Activated CD4-positive, CD25-positive, alpha-beta regulatory T cell (primary cell): Measurements from ENCODE around the gene RAD18.

Source experiments
- DNase-seq, 4 experiments: peaks; one replicate each; lab custom pipeline; 2025; lab: John Stamatoyannopoulos, UW

RAD18 gene

GRCh38 chr3:8864402-8865350 is 98.6 kb downstream of the RAD18 start:
- no peak for DNase-seq

DNA sequence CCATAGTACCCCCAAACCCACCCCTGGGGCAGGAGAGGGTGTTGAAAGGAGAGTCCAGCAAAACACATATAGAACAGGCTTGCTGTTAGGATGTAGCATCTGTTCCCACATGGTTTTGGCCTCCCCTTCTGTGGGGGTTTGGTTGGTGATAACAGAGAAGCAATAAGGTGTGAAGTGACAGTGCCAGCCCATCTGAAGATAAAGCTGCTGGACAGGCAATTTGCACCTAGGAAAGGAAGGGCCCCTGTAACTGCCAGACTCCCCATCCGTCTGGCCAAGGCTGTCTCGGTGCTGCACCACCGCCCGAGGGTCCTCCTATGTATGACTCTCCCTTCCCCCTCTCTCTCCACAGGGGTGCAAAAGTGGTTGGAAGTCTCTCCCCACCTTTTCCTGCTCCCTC is 99.4 kb downstream of the RAD18 start:
- DNase-seq: no peak

DNA sequence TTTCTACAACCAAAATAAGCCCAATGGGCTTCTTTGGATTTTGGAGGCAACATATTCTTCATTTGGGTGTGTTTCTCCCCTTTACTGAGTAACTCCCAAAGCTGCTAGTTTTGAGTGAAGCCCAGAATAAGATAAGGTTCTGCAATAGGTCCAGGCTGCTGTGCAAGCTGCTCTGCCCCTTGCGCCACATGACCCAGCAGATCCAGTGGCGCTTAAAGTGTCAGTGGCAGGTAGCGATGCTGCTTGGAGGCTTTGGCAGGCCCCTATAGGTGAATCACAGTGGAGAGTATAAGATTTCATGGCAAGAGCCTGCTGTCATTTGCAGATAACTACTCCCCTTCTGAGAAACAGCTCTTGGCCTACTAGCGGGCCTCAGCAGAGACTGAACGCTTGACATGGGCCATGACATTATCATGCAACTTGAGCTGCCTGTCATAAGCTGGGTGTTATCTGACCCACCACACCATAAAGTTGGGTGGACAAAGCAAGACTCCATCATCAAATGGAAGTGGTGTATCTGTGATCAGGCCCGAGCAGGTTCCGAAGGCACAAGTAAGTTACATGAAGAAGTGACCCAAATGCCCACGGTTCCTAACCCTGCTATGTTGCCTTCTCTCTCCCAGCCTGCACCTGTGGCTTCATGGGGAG is 105.4 kb downstream of the RAD18 start:
- DNase-seq: no peak

- DNase-seq: no peak
Observed at GRCh38 chr3:8856721-8857120, 106.6 kb downstream of the RAD18 start.

- DNase-seq: no peak
Observed at GRCh38 chr3:8856071-8856470, 107.2 kb downstream of the RAD18 start.

DNA sequence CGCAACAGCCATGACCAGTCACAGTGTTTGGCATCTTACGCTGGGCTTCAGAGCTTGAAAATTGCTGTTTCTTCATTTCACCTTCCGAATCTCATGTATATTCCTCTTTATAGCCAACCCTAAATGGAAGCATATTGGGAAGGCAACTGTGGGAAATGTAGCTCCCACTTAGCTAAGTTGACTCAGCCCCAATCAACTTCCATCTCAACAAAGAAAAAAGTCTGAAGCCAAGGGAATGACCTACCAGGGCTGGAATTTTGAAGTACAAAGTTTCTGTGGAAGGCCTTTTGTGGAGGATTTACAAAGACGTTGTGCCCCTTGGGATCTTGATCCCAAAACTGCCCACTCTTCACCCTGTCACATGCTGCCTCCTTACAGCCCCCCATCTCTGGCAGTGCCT is 108.6 kb downstream of the RAD18 start:
- no peak for DNase-seq

DNA sequence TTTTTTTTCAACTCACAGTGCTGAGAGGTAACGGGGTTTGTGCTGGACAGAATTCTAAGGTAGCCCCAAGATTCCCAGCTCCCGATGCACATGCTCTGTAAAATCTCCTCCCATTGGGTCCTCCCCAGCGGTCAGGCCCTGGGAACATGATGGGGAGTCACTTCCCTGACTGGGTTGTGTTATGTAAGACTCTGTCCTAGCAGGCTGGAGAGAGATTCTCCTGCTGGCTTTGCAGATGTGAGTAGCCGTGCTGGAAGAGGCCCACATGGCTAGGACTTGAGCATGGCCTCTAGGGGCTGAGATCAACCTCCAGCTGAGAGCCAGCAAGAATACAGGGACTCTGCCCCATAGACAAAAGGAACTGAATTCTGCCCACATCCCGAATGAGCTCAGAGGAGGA is 110.2 kb downstream of the RAD18 start:
- DNase-seq: no peak

DNA sequence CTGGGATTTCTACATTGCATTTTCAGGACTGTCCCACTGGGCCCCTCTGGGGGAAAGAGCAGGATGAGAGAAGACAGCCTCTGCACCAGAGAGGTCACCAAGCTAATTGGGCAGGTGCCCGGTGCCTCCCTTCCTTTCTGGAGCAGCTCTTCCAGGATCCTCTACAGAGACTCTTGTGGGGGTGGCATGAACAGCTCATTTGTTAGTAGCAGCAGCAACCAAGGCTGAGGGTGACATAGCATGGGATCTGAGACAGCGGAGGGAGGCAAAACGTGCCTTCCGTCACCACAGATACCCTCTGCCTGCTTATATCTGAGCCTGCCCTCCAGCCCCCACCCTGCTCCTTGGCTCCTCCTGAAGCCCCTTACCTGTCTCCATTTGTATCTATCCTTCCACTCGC is 110.8 kb downstream of the RAD18 start:
- DNase-seq: no peak

- no peak for DNase-seq
Observed at GRCh38 chr3:8851703-8852102, 111.6 kb downstream of the RAD18 start.

DNA sequence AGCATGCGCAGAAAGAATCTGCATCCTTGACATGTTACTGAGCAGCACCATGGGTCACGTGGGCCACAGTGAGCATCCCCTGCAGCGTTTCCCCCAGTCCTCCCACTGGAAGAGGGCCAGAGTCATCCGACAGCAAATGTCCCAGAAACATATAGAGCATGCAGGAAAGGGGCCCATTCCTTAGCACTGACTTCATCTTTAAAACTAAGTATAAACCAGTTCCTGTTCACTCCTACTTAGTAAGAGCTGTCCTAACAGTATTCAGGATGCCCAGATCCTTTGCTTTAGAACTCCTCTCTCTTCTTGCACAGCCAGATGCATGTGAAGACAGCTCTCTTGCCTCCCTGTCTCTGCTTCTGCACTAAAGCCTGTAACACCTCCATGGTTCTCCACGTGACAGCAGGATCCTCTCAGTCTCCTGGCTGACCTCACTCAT is 114.6 kb downstream of the RAD18 start:
- no peak for DNase-seq

DNA sequence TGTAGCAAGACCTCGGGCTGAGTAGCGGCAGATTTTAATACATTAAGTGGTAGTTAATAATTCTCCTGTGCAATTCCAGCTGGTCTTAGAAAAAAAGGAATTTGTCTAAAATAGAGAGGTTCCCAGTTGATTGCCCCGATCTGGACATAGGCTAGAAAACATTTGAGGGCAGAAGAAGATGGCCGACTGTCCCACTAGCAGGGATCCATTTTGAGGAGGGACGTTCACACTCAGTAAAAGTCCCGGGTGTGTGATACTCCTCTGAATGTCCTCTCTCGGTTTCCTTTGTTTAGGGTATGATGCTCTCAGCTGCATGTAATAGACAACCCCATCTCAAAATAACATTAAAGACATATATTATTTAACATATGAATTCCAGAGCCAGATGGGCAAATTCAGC is 116.0 kb downstream of the RAD18 start:
- no peak for DNase-seq

- DNase-seq: no peak
Observed at GRCh38 chr3:8846176-8846575, 117.1 kb downstream of the RAD18 start.

- no peak for DNase-seq
Observed at GRCh38 chr3:8845641-8846040, 117.6 kb downstream of the RAD18 start.

GRCh38 chr3:8843347-8843746 is 119.9 kb downstream of the RAD18 start:
- DNase-seq: no peak

GRCh38 chr3:8842293-8842692 is 121.0 kb downstream of the RAD18 start:
- DNase-seq: no peak

GRCh38 chr3:8841472-8841871 is 121.8 kb downstream of the RAD18 start:
- DNase-seq: no peak

DNA sequence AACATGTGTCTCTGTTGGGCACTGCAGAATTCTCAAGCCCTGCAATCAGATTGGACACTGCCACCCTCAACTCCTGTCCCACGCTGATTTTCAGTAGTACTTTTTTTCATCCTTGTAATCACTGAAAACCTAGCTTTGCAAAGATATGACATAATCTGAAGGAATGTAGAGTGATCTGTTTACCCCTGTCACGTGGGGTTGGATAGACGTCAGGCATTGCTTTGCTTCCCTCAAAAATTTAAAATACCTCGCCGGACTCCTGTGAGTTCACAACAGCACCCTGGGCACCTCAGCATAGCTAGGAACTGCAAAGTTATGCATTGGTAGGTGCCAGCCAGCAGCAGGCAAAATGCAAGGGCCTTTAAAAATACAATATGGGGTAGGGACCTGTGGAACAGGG is 122.7 kb downstream of the RAD18 start:
- DNase-seq: no peak

DNA sequence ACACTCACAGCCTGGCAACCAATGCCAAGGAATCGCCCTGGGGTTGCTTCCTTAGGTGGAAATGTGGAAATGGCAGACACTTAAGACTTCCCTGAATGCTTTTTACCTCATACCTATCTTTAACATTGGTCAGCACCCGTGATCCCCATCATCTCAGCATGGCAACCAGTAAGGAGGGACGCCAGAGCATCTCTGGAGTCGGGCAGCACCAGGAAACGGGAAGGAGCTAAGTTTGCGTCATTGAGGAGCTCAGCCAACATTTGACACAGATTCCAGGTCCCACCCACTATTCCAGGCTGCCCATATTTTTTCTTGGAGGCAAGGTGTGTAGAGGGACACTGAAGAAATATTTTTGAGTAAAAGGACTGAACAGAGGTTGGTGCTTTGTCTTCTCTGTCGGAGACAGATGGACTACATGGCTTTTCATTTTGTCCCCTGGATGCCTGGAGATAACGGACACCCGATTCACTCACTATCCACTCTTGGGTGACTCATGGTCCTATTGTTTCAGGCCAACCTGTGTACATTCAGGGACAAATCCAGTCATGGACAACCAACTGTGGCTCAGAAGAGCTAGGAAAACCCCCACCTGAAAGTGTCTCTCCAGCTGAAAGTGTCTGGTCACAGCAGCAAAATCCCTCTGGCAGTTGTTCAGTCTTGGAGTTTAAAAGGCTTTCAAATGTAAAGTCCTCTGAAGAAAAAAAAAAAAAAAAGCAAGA is 123.5 kb downstream of the RAD18 start:
- no peak for DNase-seq

- no peak for DNase-seq
Observed at GRCh38 chr3:8838765-8839423, 124.4 kb downstream of the RAD18 start.

DNA sequence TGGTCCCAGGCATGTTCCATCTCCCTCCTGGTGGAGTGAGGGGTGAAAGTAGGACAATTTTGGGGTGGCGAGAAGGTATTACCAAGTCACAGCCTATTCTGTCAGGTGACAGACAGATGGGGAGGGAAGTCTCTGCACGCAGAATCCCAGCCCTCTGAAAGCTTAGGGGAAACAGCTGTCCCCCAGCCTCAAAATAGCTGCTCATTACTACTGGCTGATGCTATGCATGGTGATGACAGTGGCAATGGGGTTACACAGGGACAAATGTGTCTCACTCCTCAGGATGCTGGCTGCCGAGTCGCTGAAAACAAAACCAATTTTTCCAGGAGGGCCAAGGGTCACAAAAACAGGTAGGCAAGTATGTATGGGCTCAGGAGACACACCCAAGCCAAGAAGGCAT is 125.0 kb downstream of the RAD18 start:
- no peak for DNase-seq

DNA sequence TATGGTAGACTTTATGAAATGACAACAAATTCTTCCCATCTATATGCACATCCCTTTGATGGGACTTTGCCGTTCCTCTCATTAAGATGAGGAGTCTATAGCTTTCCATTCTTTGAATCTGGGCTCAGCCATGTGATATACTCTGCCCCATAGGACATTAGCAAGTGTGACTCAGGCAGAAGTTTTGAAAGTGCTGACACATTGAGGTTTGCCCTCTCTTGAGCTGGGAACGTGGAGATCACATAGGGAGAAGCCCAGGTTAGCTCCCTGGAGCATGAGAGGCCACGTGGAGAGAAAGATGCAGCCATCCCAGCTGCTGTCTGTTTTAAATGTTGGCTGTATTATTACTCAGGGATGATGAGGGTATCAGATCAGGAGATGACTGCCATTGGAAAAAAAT is 126.1 kb downstream of the RAD18 start:
- DNase-seq: no peak

DNA sequence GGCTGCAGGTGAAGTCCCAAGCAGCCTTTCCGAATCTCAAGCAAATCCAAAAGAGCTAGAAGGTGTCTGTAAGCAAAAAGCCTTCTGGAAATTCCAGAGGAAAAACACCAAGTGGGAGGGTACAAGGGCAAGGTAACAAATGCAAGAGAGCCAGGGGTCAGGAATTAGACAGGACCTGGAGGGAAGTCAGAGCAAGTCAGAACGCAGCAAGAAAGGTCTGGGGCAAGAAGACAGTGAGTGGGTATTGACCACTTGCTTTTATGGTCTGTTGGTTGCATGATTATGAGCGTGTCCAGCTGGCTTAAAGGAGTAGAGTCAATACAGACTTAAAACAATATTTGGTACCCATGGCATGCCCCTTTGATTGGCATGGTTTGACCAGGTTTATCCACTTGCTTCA is 127.2 kb downstream of the RAD18 start:
- DNase-seq: no peak
